ENCODE data around the gene TSFM. TPM values are rescaled to one million over a fixed set of nuclear protein-coding genes. Genes with fewer than 3 reads are reported as not detected.
A peak's percentile ranks its signal among the peaks of the same experiment; 100 is the strongest.

Gene TSFM
- total and polyA plus RNA-seq, 9 of the 15 experiments (the other 6 are each of a cell fraction or from before 2014, with no cell fraction given) = 44.6 to 198 (median 60.2) TPM

DNA sequence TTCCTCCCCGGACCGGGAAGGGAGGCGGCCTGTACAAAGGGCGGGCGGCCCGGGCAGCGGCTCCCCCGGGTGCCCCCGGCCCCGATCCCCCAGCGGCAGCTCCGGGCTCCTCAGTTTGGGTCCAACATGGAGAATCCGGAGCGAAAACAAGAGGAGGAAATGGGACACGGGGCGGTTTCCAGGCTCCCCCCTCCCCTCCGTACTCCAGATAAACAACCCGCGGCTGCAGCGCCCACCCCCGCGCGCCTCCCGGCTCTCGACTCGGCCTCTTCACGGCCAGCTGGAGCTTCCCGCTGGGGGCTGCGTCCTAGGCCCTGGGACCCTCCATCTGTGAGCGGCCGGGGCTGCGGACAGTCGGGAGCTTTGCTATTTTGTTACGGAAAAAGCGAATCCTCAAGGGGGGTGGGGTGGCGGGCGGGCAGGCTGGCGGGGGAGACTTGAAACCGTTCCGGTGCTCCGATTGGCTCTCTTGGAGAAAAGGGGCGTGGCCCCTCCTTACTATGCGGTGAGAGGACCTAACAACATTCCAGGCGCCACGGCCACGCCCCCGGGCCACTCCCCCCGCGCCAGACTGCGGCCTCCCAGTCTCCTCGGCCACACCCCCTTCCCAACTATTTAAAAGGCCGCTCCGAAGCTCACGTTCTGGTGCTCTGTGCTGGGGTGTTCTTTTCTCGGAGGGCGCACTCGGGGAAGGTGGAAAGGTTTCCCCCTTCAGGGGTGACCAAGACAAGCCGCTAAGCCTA lies 64.2 kb downstream of the TSFM start, which contains the start of gene CTDSP2 (continued):
- TF ChIP-seq SMARCB1 (IDR thresholded peaks at IDR 0.05; ENCODE audit: insufficient read length, low read depth) (no peak), ZBTB43 (CRISPR knock-in tag; IDR thresholded peaks at IDR 0.05) (no peak), ZNF584 (CRISPR knock-in tag; IDR thresholded peaks at IDR 0.05; ENCODE audit: low read depth) (no peak), THAP7 (CRISPR knock-in tag; IDR thresholded peaks at IDR 0.05) (no peak), YY1 (IDR thresholded peaks at IDR 0.05; ENCODE audit: borderline replicate concordance in 1 of 3, control insufficient read depth in 1 of 3, extremely low read depth in 1 of 3, insufficient read depth in 3 of 3, insufficient read length in 1 of 3, insufficient replicate concordance in 2 of 3, low read depth in 1 of 3, low read length in 2 of 3) (peak in 1 of 3 experiments; percentile 66), SRSF7 (optimal IDR thresholded peaks at IDR 0.05; ENCODE audit: low read depth, low read length) (no peak), ZNF165 (CRISPR knock-in tag; IDR thresholded peaks at IDR 0.05; ENCODE audit: borderline replicate concordance) (no peak), C11orf30 (IDR thresholded peaks at IDR 0.05; ENCODE audit: low read depth) (no peak), SREBF2 (CRISPR knock-in tag; IDR thresholded peaks at IDR 0.05) (no peak), HNRNPUL1 (IDR thresholded peaks at IDR 0.05; ENCODE audit: low read length) (no peak), ZNF507 (tag; conservative IDR thresholded peaks at IDR 0.05) (no peak), CHCHD3 (CRISPR knock-in tag; IDR thresholded peaks at IDR 0.05) (no peak), EP300 (IDR thresholded peaks at IDR 0.05; ENCODE audit: low read length) (peak; percentile 32; the same call in 1 of the 2 replicates)
- TF ChIP-seq, protein P1, sequence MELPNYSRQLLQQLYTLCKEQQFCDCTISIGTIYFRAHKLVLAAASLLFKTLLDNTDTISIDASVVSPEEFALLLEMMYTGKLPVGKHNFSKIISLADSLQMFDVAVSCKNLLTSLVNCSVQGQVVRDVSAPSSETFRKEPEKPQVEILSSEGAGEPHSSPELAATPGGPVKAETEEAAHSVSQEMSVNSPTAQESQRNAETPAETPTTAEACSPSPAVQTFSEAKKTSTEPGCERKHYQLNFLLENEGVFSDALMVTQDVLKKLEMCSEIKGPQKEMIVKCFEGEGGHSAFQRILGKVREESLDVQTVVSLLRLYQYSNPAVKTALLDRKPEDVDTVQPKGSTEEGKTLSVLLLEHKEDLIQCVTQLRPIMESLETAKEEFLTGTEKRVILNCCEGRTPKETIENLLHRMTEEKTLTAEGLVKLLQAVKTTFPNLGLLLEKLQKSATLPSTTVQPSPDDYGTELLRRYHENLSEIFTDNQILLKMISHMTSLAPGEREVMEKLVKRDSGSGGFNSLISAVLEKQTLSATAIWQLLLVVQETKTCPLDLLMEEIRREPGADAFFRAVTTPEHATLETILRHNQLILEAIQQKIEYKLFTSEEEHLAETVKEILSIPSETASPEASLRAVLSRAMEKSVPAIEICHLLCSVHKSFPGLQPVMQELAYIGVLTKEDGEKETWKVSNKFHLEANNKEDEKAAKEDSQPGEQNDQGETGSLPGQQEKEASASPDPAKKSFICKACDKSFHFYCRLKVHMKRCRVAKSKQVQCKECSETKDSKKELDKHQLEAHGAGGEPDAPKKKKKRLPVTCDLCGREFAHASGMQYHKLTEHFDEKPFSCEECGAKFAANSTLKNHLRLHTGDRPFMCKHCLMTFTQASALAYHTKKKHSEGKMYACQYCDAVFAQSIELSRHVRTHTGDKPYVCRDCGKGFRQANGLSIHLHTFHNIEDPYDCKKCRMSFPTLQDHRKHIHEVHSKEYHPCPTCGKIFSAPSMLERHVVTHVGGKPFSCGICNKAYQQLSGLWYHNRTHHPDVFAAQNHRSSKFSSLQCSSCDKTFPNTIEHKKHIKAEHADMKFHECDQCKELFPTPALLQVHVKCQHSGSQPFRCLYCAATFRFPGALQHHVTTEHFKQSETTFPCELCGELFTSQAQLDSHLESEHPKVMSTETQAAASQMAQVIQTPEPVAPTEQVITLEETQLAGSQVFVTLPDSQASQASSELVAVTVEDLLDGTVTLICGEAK (IDR thresholded peaks at IDR 0.05) = no peak
- TF ChIP-seq, protein P1 (CRISPR knock-in tag; IDR thresholded peaks at IDR 0.05) = no peak

Data from K562 (cell line).